GM12891 (cell line): Measurements from ENCODE around the gene COIL.
A peak's percentile ranks its signal among the peaks of the same experiment; 100 is the strongest.
"Not testable (repeated sequence)": the region's sequence is repeated elsewhere in the genome, so short reads cannot be mapped to it uniquely, and the experiment has no call there.

Source experiments
- DNase-seq: peaks from one replicate; pipeline ENCODE4 v3.0.0; 2011; ENCODE audit warnings: low spot score; ENCODE audit not compliant: insufficient read length
- FAIRE-seq: peaks from 2 replicates; lab custom pipeline; 2011; peaks lifted over from hg19 to GRCh38; lab: Jason Lieb, UNC
- PAX5 ChIP-seq: IDR thresholded peaks from 2 replicates; pipeline ENCODE4 v1.6.1; 2011; ENCODE audit warnings: low read length, moderate library complexity, mild to moderate bottlenecking; ENCODE audit not compliant: insufficient read depth, severe bottlenecking
- POLR2A ChIP-seq: IDR thresholded peaks from 2 replicates; pipeline ENCODE4 v1.6.1; 2011; ENCODE audit warnings: low read depth, low read length, control low read depth
- POLR2AphosphoS5 ChIP-seq: IDR thresholded peaks from 2 replicates; pipeline ENCODE4 v1.6.1; 2011; ENCODE audit warnings: low read depth, low read length, control low read depth
- POU2F2 ChIP-seq: IDR thresholded peaks from 2 replicates; pipeline ENCODE4 v1.6.1; 2011; ENCODE audit warnings: low read depth, mild to moderate bottlenecking, control low read depth, low read length, moderate library complexity
- SPI1 ChIP-seq: IDR thresholded peaks from 2 replicates; pipeline ENCODE4 v1.6.1; 2011; ENCODE audit warnings: low read depth, low read length, control low read depth
- TAF1 ChIP-seq: IDR thresholded peaks from 2 replicates; pipeline ENCODE4 v1.6.1; 2011; ENCODE audit warnings: low read depth, low read length, control low read depth

The COIL gene

GRCh38 chr17:56995766-56996165 is 34.9 kb upstream of the COIL start:
- no peak for DNase-seq
- no peak for FAIRE-seq
- TF ChIP-seq POLR2A (no peak), POLR2AphosphoS5 (no peak), SPI1 (no peak), POU2F2 (no peak), TAF1 (no peak), PAX5 (no peak)

DNA sequence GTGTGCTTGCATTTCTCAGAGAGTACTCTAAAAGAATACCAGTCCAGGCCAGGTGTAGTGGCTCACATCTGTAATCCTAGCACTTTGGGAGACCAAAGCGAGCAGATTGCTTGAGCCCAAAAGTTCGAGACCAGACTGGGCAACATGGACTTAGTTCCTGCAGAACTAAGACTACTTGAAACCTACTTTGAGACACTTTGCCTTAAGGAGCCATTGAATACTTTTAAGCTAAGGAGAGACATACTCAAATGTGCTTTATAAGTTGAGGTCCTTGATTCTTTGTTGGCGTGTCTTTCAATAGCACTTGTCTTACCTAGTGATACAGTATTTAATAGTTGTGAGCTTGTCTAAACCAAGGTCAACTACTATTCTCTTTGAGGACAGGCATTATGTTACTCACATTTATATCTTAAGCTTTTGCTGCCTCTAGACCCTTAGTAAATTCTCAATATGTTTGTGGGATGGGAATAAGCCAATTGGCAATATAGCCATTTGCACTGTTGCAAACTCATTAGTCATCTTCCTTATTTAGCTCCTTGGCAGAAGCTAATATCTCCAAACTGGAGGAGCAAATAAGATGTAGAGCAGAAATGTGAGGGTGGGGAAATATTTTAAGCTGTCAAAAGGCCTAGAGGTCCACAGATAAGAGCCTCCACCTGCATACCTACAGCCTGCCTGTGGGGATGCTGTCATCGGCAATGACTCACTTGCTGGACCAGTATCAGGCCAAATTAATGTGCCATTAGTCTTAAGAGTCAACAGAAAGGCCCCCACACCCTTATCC is 33.4 kb upstream of the COIL start:
- TF ChIP-seq POLR2A (no peak), PAX5 (no peak), SPI1 (no peak), POU2F2 (no peak), TAF1 (no peak), POLR2AphosphoS5 (no peak)
- DNase-seq (no peak), FAIRE-seq (no peak)

- DNase-seq, result no peak
- TF ChIP-seq POLR2AphosphoS5, result no peak
- no peak for TF ChIP-seq TAF1
- no peak for TF ChIP-seq PAX5
- no peak for TF ChIP-seq POU2F2
- TF ChIP-seq POLR2A, result no peak
- TF ChIP-seq SPI1, result peak; percentile 88
- FAIRE-seq, result peak; percentile 13
Measured at GRCh38 chr17:56992364-56992763, 31.5 kb upstream of the COIL start.

DNA sequence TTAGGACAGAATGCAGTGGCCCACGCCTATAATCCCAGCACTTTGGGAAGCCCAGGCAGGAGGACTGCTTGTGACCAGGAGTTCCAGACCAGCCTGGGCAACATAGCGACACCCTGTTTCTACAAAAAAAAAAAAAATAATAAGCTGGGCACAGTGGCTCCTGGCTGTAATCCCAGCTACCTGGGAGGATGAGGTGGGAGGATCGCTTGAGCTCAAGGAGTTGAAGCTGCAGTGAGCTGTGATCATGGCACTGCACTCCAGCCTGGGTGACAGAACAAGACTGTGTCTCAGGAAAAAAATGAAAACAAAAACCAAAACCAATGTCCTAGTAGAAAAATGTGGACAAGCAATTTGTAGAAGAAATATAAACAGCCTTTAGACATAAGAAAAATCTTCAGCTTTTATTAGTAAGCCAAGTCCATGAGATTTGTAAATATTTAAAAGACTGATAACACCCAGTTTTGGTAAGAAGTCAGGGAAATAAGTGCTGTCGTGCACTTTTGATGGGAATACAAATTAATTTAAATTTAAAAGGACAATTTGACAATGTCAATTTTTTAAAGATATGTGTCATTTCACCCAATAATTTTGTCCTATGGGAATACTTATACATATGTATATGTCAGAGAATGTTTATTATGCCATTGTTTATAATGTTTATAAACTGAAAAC is 28.2 kb upstream of the COIL start:
- TF ChIP-seq POLR2A, result no peak
- no peak for TF ChIP-seq POU2F2
- no peak for TF ChIP-seq POLR2AphosphoS5
- TF ChIP-seq PAX5, result no peak
- DNase-seq (no peak), FAIRE-seq (no peak)

DNA sequence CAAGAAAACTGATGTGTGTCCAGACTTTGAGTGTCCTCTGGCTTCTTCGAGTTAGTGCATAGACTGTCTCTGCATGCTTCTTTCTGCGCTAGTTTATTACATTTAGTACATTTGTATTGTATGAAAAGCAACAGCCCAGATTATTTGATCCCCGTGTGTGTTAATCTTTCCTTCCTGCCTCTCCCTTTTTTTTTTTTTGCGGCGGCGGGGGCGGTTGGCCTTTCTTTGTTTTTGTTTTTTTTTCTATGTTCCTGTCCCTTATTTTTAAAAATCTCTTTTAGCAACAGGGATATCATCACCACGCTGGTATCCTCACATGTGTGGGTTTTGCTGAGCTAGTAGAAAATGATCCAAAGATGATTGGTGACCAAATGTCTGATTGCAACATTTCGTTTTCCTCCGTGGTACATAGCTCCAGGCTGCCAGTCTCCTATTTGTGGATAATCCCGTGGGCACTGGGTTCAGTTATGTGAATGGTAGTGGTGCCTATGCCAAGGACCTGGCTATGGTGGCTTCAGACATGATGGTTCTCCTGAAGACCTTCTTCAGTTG is 26.5 kb upstream of the COIL start:
- FAIRE-seq (no peak), DNase-seq (no peak)

DNA sequence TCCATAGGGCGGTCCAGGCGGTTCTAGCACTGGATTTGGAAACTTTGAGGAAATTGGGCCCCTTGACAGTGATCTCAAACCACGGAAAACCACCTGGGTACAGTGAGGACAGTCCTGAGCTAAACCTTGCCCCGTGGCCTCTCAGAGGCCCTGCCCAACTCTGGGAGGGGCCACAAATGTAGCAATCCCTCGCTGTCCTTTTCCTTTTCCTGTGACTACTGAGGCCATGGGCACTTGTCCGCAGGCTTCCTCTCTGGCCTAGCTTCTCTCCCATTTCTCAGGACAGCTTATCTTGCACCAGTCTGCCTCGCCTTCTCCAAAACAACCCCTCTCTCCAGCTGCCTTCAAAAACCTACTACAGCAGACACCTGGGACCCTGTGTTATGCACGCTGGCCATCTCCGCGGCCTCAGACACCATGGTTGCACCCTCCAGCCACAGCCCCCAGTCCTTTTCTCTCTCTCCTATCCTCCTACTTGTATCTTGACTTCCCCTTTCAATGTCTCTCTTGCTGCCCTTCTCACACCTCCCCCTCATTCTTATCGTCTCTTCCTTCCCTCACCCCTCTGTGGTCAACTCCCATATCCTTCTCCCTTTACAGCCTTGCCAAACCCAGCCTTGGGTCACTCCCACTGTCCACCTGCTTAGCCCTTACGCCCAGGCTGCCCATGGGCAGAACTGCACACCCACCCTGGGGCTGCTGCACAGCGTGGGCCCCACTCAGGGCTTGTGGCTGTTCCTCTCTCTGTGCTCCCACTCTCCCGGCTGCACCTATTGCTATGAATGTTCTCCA is 24.7 kb upstream of the COIL start:
- FAIRE-seq, result no peak
- DNase-seq, result no peak

More for the DNA sequence above, 26.5 kb upstream of the COIL start:
- TF ChIP-seq SPI1 (no peak), PAX5 (no peak), POU2F2 (no peak), TAF1 (no peak), POLR2AphosphoS5 (no peak), POLR2A (no peak)

GRCh38 chr17:56983366-56983765 is 22.5 kb upstream of the COIL start:
- FAIRE-seq (no peak), DNase-seq (no peak)
- TF ChIP-seq TAF1 (no peak), SPI1 (no peak), POLR2AphosphoS5 (no peak), POLR2A (no peak), POU2F2 (no peak), PAX5 (no peak)

More for the DNA sequence above, 24.7 kb upstream of the COIL start:
- TF ChIP-seq POLR2AphosphoS5 (no peak), PAX5 (no peak), POLR2A (no peak), TAF1 (no peak), POU2F2 (no peak), SPI1 (no peak)

DNA sequence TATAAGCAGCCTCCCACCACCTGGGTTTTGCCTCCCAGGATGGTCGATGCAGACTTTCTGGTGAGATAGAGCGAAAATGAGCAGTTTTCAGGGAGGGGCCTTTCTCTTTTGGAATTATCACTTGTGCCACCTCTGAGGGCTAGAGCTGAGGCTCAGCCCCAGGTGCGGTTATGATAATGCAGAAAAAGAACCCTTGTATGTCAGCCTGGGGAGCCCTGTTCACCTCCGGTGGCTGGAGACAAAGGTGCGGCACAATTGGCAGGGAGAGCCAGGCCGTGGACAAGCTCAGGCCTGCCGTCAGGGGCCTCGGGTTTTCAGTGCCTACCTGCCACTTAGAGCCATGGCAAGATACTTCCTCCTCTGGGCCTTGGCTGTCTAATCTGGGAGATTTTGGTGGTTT is 21.5 kb upstream of the COIL start:
- TF ChIP-seq POU2F2 (no peak), PAX5 (no peak), POLR2A (no peak), SPI1 (no peak), POLR2AphosphoS5 (no peak), TAF1 (no peak)
- FAIRE-seq (no peak), DNase-seq (no peak)

DNA sequence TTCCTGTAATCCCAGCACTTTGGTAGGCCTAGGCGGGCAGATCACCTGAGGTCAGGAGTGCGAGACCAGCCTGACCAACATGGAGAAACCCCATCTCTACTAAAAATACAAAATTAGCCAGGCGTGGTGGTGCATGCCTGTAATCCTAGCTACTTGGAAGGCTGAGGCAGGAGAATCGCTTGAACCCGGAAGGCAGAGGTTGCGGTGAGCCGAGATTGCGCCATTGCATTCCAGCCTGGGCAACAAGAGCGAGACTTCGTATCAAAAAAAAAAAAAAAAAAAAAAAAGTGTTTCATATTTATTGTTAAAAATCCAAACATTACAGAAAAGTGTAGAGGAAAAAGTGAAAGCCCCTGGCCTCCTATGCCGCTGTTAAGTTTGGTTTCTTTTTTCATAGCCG is 19.7 kb upstream of the COIL start:
- not testable (repeated sequence) for FAIRE-seq, DNase-seq

GRCh38 chr17:56979091-56979480 is 18.2 kb upstream of the COIL start:
- no peak for DNase-seq
- FAIRE-seq, result no peak

More at GRCh38 chr17:56979091-56979480, 18.2 kb upstream of the COIL start:
- no peak for TF ChIP-seq PAX5
- no peak for TF ChIP-seq POLR2A
- no peak for TF ChIP-seq SPI1
- no peak for TF ChIP-seq TAF1
- no peak for TF ChIP-seq POU2F2
- TF ChIP-seq POLR2AphosphoS5, result no peak
